ENCODE data around the gene AIPL1.

Gene AIPL1

DNA sequence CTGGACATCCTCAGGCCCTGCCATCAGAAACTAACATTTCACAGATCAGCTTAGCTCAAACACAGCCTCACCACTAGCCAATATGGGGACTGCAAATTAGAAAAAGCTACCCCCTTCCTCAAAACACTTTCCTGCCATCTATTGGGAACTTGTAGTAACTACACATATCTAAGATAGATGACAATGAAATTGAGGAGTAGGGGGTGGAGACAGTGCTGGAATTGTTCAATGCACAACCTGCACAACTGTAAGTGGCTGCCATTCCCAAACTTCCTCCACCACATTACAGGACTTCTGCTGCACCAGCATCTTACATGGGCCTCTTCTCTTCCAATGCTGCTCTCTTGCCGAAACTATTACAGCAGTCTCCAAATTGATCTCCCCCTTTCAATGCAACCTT is 21.9 kb downstream of the AIPL1 start:
- no peak for TF ChIP-seq POLR2AphosphoS5 (IDR thresholded peaks at IDR 0.05; ENCODE audit: low read depth, low read length)
- TF ChIP-seq TAF1 (IDR thresholded peaks at IDR 0.05; ENCODE audit: low read depth, low read length): no peak
- no peak for TF ChIP-seq PAX5 (IDR thresholded peaks at IDR 0.05; ENCODE audit: insufficient read depth, low read length, severe bottlenecking)
- no peak for TF ChIP-seq POU2F2 (IDR thresholded peaks at IDR 0.05; ENCODE audit: low read depth, low read length)
- no peak for TF ChIP-seq SPI1 (IDR thresholded peaks at IDR 0.05; ENCODE audit: low read depth, low read length)
- TF ChIP-seq POLR2A (IDR thresholded peaks at IDR 0.05; ENCODE audit: low read depth, low read length): no peak
- DNase-seq (ENCODE audit: insufficient read length, low spot score): peak; percentile 50
- FAIRE-seq: peak; percentile 93

DNA sequence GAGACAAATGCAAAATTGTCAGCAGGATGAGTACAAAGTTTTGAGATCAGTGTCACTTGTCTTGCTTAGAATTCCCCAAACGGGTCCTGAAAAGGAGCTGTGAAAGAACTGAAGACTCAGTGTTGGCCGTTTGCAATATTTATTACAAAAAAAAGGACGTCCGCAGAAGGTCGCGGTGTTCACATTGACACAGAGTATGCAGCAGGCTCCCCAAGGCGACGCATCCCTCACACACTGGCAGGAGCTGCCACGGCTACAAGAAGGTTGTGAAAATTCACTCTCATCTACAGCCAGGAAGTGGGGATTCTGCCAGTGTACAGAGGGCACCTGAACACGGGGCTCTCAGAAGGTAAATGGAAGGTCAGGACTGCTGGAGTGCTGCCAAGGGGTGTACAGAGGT is 26.2 kb downstream of the AIPL1 start:
- TF ChIP-seq TAF1 (IDR thresholded peaks at IDR 0.05; ENCODE audit: low read depth, low read length) (no peak), SPI1 (IDR thresholded peaks at IDR 0.05; ENCODE audit: low read depth, low read length) (no peak), POLR2AphosphoS5 (IDR thresholded peaks at IDR 0.05; ENCODE audit: low read depth, low read length) (no peak), PAX5 (IDR thresholded peaks at IDR 0.05; ENCODE audit: insufficient read depth, low read length, severe bottlenecking) (no peak), POLR2A (IDR thresholded peaks at IDR 0.05; ENCODE audit: low read depth, low read length) (no peak), POU2F2 (IDR thresholded peaks at IDR 0.05; ENCODE audit: low read depth, low read length) (no peak)
- DNase-seq (ENCODE audit: insufficient read length, low spot score): no peak
- no peak for FAIRE-seq

DNA sequence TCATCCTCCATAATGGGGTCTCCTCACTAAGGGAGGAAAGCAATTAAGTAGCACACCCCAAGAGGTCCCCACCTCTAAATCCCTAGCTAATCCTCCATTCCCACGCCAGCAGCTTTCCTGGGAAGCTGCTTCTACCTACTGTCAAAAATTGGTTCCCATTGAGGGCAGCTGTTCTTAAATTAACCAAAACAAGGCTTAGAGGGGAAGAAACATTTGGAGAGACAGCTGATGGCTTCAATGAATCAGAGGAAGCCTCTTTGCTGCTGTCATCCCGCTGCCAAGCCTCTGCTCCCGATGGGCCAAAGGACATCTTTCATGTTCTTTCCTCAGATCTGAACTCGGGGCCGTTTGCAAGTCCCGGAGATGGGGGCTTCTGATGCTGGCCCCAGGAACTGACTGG is 26.6 kb downstream of the AIPL1 start:
- FAIRE-seq (no peak), DNase-seq (ENCODE audit: insufficient read length, low spot score) (no peak)
- TF ChIP-seq SPI1 (IDR thresholded peaks at IDR 0.05; ENCODE audit: low read depth, low read length) (no peak), POLR2A (IDR thresholded peaks at IDR 0.05; ENCODE audit: low read depth, low read length) (no peak), TAF1 (IDR thresholded peaks at IDR 0.05; ENCODE audit: low read depth, low read length) (no peak), POLR2AphosphoS5 (IDR thresholded peaks at IDR 0.05; ENCODE audit: low read depth, low read length) (no peak), PAX5 (IDR thresholded peaks at IDR 0.05; ENCODE audit: insufficient read depth, low read length, severe bottlenecking) (no peak), POU2F2 (IDR thresholded peaks at IDR 0.05; ENCODE audit: low read depth, low read length) (no peak)

DNA sequence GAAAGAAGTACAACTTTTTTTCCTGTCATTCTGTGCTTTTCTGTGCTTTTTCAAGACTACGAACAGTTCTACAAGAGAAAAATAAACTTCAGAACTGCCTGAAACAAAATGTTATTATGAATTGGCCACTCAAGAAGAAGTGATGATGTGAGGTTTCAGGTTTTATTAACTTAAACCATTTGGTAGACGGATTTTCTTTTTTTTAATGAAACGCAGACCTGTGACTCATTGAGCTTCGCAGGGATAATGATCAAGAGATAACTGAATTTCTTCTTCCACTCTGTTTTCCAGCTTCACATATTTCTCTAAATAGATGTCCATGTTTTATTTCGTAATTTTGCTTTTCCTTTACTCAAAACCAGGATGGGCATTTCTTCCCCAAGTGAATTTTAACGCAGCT is 32.7 kb downstream of the AIPL1 start:
- DNase-seq (ENCODE audit: insufficient read length, low spot score) (no peak), FAIRE-seq (no peak)
- TF ChIP-seq PAX5 (IDR thresholded peaks at IDR 0.05; ENCODE audit: insufficient read depth, low read length, severe bottlenecking) (no peak), SPI1 (IDR thresholded peaks at IDR 0.05; ENCODE audit: low read depth, low read length) (no peak), POU2F2 (IDR thresholded peaks at IDR 0.05; ENCODE audit: low read depth, low read length) (no peak), POLR2A (IDR thresholded peaks at IDR 0.05; ENCODE audit: low read depth, low read length) (no peak), POLR2AphosphoS5 (IDR thresholded peaks at IDR 0.05; ENCODE audit: low read depth, low read length) (no peak), TAF1 (IDR thresholded peaks at IDR 0.05; ENCODE audit: low read depth, low read length) (no peak)

DNA sequence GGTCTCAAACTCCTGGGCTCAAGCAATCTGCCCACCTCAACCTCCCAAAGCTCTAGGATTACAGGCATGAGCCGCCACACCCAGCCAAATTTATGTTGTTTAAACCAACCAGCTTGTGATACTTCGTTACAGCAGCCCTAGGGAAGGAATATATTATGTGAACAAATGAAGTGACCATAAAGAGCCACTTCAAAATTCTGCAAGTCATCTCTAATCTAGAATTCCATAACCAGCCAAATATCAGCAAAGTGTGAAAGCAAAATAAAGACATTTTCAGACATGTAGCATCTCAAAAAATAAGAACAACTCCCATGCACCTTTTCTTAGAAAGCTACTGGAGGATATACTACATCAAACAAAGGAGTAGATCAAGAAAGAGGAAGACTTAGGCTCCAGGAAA is 36.0 kb downstream of the AIPL1 start:
- TF ChIP-seq POLR2AphosphoS5 (IDR thresholded peaks at IDR 0.05; ENCODE audit: low read depth, low read length) (no peak), TAF1 (IDR thresholded peaks at IDR 0.05; ENCODE audit: low read depth, low read length) (no peak), PAX5 (IDR thresholded peaks at IDR 0.05; ENCODE audit: insufficient read depth, low read length, severe bottlenecking) (no peak)
- FAIRE-seq (no peak), DNase-seq (ENCODE audit: insufficient read length, low spot score) (no peak)

DNA sequence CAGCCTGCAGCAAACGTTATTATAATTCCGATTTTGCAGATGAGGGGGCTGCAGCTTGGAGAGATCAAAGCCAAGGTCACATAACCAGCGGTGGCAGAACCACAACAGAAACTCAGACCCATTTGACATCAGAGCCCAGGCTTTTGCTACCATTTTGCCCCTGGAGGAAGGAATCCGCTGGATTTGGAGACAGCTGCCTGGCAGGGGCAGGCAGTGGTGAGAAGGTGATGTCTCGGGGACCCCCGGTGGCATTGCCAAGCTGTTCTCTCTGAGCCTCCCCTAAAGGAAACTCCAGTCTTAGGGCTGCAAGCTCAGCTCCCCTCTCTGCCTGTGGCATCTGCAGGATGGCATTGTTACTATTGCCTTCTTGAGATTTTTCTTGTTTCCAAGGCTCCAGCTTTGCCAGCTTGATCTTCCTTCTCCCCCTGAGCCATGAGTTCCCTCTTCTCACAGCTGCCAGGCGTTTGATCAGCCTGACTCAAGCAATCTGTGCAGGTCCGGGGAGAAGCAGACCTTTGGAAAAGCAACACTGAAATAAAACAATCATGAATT is 40.8 kb downstream of the AIPL1 start:
- TF ChIP-seq TAF1 (IDR thresholded peaks at IDR 0.05; ENCODE audit: low read depth, low read length): no peak
- no peak for TF ChIP-seq SPI1 (IDR thresholded peaks at IDR 0.05; ENCODE audit: low read depth, low read length)
- TF ChIP-seq PAX5 (IDR thresholded peaks at IDR 0.05; ENCODE audit: insufficient read depth, low read length, severe bottlenecking): no peak
- no peak for TF ChIP-seq POLR2A (IDR thresholded peaks at IDR 0.05; ENCODE audit: low read depth, low read length)
- TF ChIP-seq POLR2AphosphoS5 (IDR thresholded peaks at IDR 0.05; ENCODE audit: low read depth, low read length): no peak
- no peak for TF ChIP-seq POU2F2 (IDR thresholded peaks at IDR 0.05; ENCODE audit: low read depth, low read length)

DNA sequence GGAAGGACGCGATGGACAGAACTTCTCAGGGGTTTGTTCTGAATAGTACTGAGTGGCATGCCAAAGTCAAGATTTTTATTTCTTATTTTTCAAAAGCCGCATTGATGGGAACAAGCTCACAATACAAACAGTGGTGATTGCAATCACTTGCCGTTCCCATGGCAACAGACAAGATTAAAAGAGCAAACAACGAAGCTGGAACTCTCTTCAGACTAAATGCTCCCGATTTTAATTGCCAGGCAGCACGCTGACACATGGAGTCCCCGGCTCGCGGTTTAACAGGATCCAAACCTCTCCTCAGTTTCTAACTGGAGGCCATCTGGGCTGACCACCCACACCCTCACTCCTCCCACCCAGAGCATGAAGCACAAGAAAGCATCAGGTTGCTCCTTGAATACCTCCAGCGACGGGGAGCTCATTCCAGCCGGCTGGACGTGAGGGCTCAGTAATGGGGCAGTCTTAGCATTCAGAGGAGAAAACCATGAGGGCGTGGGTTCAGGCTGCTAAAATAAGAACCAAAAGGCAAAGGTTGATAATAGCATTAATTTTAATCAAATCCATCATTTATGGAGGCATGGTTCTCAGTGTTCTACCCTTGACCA is 41.5 kb downstream of the AIPL1 start:
- TF ChIP-seq POLR2A (IDR thresholded peaks at IDR 0.05; ENCODE audit: low read depth, low read length) (no peak), SPI1 (IDR thresholded peaks at IDR 0.05; ENCODE audit: low read depth, low read length) (no peak), PAX5 (IDR thresholded peaks at IDR 0.05; ENCODE audit: insufficient read depth, low read length, severe bottlenecking) (no peak), POU2F2 (IDR thresholded peaks at IDR 0.05; ENCODE audit: low read depth, low read length) (no peak), TAF1 (IDR thresholded peaks at IDR 0.05; ENCODE audit: low read depth, low read length) (no peak), POLR2AphosphoS5 (IDR thresholded peaks at IDR 0.05; ENCODE audit: low read depth, low read length) (no peak)

More for the DNA sequence above, 40.8 kb downstream of the AIPL1 start:
- DNase-seq (ENCODE audit: insufficient read length, low spot score): no peak
- FAIRE-seq: no peak

DNA sequence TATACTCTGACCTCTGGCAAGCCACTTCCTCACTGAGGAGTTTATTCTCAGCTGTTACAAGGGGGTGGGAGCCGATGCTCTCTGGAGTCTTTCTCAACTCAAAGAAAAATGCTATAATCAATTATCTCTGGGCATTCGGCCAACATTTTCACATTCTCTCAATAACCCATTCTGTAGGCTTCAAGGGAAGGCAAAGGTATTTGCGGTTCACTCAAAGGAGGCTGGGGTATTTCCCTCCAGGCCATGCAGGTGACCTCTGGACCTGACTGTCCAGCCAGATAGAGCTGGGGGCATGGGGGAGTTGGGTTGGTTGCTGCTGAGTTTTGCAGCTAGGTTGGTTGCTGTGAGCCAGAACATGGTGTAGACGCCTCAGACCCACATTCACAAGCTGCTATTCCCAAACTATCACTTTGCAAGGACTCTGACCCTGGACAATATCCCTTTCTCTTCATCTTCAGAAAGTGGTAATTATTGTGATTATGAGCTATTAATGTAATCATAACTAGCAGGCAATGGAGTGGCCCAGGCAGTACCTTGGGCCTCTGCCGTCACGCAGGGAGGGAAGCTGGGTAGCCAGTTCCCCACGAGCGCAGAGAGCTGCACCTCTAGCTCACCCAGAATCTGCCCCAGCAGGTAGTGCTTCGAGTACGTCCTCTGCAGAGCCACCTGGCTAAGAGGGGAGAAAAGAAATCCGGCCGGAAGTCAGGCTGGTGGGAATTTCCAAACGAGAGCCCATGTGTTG is 42.1 kb downstream of the AIPL1 start:
- TF ChIP-seq POLR2AphosphoS5 (IDR thresholded peaks at IDR 0.05; ENCODE audit: low read depth, low read length) (no peak), SPI1 (IDR thresholded peaks at IDR 0.05; ENCODE audit: low read depth, low read length) (no peak), POLR2A (IDR thresholded peaks at IDR 0.05; ENCODE audit: low read depth, low read length) (no peak), TAF1 (IDR thresholded peaks at IDR 0.05; ENCODE audit: low read depth, low read length) (no peak), POU2F2 (IDR thresholded peaks at IDR 0.05; ENCODE audit: low read depth, low read length) (no peak), PAX5 (IDR thresholded peaks at IDR 0.05; ENCODE audit: insufficient read depth, low read length, severe bottlenecking) (no peak)
- FAIRE-seq: no peak
- DNase-seq (ENCODE audit: insufficient read length, low spot score): no peak

More for the DNA sequence above, 41.5 kb downstream of the AIPL1 start:
- DNase-seq (ENCODE audit: insufficient read length, low spot score) (no peak), FAIRE-seq (no peak)

DNA sequence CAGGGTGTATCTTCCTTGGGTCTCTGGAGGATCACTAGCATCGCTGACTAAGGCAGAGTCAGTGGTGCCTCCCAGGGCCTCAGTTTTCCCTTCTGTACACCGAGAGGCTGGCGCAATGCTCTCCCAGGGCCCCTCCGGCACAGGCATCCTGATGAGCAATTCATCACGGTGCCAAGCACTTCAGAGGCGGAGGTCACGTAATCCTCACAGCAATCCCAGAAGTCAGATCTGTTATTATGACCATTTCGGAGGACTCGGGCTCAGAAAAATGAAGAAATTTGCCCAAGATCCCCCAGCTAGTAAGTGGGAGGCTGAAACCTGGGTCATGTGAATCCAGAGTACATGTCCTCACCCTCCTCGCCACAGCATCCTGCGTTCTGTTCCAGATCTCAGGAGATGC is 46.5 kb downstream of the AIPL1 start:
- FAIRE-seq (no peak), DNase-seq (ENCODE audit: insufficient read length, low spot score) (no peak)
- TF ChIP-seq PAX5 (IDR thresholded peaks at IDR 0.05; ENCODE audit: insufficient read depth, low read length, severe bottlenecking): no peak
- TF ChIP-seq POLR2AphosphoS5 (IDR thresholded peaks at IDR 0.05; ENCODE audit: low read depth, low read length): no peak
- TF ChIP-seq TAF1 (IDR thresholded peaks at IDR 0.05; ENCODE audit: low read depth, low read length): no peak
- TF ChIP-seq POU2F2 (IDR thresholded peaks at IDR 0.05; ENCODE audit: low read depth, low read length): no peak

All from GM12891 (cell line).